ENCODE data around the gene EIF1B.

EIF1B gene

GRCh38 chr3:40309925-40310695 lies 603 bp downstream of the EIF1B start:
- DNase-seq: peak; percentile 69

GRCh38 chr3:40310705-40311104 lies 1.2 kb downstream of the EIF1B start:
- no peak for DNase-seq

DNA sequence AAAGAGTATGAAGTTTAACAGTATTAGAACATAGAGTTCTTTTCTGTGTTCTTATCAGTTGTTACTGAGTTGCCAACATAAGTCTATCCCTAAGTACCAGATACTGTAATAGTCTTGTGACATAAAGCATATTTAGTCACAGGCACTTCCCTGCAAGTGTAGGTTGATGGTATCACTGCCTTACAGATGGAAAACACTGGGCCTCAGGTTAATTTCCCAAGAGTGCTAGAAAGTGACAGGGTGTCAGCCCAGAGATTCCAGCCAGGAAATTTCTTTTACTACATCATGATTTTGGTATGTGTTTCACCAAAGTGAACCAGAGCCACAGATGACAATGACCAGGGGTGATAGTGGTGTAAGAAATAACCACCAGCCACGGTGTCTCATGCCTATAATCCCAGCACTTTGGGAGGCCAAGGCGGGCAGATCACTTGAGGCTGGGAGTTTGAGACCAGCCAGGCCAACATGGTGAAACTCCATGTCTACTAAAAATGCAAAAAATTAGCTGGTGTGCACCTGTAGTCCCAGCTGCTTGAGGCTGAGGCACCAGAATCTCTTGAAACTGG lies 3.2 kb downstream of the EIF1B start:
- DNase-seq: no peak

GRCh38 chr3:40313975-40314860 lies 4.7 kb downstream of the EIF1B start:
- DNase-seq: no peak

DNA sequence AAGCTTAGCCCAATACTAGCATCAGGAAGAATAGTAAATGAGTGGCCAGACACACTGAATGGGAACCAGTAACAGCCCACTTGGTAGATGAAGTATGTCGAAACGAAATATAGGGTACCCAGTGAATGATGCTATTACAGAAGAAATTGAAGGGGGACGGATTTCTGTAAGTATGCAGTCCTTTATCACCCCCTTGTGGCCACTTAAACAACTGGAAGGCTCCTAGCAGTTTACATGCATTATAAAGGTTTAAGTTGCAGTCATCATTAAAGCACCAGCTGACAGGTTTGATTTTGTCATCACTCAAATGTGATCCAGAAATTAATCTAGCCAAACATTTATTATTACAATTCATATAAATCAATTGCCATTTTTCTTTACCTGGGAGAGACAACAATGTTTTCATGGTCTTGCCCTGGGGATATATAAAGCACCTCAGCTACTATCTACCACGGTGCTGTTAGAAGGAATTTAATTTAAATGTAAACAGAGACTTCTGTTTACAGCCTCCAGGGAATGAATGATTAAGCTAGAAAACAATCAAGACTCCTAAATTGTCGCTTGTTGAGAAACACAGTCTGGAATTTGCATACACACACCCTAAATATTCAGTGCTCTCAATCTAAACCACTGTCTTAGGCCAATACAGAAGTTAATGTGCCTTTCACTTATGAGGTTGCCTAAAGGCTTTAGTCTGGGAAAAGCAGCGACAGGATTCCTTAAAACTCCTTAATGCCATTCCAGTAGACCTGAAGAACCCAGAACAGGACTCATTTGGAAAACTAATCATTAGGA lies 7.8 kb downstream of the EIF1B start:
- DNase-seq: no peak

- DNase-seq: no peak
These were observed 12.3 kb downstream of the EIF1B start for GRCh38 chr3:40321818-40322217.

GRCh38 chr3:40323946-40324345 lies 14.4 kb downstream of the EIF1B start:
- DNase-seq: no peak

DNA sequence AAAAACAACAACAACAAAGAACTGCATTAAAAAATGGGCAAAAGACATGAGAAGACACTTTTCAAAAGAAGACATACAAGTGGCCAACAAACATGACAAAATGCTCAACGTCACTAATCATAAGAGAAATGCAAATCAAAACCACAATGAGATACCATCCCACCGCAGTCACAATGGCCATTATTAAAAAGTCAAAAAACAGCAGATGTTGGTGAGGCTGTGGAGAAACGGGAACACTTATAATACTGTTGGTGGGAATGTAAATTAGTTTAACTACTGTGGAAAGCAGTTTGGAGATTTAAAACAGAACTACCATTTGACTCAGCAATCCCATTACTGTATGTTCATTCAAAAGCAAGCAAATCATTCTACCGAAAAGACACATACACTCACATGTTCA lies 15.1 kb downstream of the EIF1B start:
- DNase-seq: no peak

- DNase-seq: no peak
These were observed 16.0 kb downstream of the EIF1B start for GRCh38 chr3:40325465-40325864.

DNA sequence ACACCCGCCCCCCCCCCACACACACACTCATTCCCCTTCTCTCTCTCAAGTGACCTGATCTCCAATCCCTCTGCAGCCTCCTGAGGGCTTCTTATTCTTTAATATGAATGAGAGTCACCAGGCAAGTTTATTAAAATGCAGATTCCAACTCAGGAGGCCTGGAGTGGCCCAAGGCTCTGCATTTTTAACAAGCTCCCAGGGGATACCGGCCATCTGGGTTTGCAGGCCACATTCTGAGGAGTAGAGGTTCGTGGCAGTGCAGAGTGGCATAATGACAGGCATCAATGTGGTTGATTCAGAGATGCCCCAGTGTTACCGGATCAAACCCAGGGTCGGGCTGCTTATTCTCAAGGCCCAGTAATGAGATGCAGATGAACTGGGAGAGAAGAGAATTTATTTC lies 18.9 kb downstream of the EIF1B start:
- no peak for DNase-seq

DNA sequence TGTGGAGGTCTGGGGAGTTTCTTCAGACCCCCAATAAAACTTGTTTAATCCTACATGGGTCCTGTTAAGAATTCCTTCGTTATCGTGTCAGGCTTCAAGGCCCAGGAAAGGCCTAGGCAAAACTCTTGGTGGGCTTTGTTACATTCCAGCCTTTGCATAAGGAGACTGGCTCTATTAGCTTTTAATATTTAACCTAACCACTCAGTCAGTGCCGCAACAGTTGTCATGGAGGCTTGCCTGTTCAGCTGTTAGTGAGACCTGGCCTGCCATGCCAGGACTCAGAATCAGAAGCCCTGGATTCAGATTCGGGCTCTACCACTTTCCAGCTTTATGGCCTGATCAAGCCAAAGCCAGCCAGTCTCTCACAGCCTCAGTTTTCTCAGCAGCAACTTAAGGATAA lies 19.6 kb downstream of the EIF1B start:
- no peak for DNase-seq

DNA sequence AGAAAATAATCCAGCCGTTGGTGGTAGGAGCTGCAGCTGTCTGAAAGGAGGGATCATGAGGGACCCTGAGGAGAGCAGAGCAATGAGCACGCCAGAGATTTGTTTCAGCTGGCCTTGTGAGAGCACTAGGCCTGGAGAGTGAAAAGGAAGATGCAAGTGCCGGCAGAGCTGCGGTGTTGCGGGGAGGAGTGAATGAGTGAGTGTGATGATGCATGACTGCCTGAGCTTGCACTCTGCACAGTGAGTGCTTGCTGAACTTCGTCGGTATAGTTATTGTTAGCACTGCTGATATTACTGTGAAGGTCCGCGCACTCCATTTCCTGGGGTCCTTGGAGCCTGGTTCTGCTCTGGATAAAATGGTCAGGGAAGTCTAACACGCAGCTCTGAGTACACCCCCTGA lies 23.2 kb downstream of the EIF1B start:
- DNase-seq: no peak

DNA sequence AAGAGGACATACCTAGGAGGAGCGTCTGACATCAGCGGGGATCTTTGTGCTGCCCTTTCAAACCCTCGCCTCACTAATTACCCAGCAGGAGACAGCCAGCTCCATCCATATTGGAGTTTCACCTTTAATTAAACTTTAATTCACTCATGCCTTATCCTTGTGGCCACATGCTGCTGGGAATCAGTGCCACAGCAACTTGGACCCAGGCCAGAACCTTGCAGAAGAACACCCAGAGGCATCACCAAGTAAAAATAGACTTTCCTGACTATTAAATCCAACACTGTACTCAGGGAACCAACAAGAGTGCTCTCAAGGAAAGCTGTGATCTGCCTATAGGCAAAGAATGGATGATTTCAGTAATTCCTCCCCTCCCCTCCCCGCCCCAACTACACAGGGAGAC lies 23.9 kb downstream of the EIF1B start:
- DNase-seq: no peak

GRCh38 chr3:40333852-40334251 lies 24.3 kb downstream of the EIF1B start:
- no peak for DNase-seq

- no peak for DNase-seq
These were observed 26.6 kb downstream of the EIF1B start for GRCh38 chr3:40336101-40336500.

DNA sequence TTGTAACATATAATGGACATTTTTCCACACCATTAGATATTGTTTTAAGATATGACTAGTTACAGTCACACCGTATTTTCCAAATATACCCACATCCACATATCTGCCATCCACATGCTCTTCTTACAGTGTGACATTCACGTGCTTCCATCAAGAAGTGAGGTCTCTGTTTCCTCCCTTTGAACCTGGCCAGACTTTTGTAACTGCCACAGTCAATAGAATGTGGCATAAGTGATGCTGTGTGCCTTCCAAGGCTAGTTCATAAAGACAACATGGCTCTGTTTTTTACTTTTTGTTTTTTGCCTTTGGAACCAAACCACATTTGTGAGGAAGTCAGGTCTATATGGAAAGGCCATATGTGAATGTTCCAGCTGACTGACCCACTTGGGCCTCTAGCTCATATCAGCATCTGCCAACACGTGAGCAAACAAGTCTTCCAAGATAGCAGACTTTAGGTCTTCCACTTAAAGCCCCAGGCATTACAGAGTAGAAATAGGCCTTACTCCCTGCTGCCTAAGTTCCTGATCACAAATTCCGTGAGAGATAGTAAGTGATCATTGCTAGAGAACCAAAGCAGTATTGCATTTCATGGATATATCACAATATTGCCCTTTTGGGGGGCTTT lies 27.1 kb downstream of the EIF1B start:
- DNase-seq: no peak

DNA sequence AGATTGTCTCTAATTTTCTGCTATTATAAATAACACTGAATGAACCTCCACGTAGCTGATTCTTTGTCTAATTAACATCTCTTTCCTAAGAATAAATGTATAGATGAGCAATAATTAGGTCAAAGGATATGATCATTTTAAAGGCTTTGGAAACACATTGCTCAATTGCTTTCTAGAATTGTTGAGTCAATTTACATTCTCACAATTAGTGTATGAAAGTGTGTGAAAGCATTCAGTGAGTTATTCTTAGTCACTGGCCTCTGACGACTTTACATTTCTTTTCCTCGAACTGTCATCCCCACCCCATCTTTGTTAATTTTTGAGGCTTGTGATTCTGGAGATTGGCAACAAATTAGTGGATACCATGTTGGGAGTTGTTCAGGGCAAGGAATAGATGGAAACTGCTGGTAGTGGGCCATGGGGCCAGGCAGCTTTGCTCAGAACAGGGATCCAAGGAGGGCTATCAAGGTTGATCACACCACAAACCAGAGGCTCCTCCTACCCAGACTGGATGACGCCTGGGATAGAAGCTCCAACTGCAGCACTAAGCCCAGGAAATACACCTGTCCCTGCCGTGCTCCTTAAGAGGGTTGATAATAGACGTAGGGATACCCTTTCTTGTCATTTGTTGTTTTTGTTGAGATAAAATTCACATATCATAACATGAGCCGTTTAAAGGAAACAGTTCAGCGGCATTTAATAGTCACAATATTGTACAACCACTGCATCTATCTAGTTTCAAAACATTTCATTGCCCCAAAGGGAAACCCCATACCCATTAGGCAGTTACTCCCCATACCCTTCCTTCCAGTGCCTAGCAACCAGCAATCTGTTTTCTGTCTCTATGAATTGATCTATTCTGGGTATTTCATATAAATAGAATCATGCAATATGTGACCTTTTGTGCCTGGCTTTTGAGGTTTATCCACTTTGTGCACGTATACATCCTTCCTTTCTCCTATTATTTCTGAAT lies 27.9 kb downstream of the EIF1B start:
- no peak for DNase-seq

- no peak for DNase-seq
These were observed 30.4 kb downstream of the EIF1B start for GRCh38 chr3:40339871-40340270.

- DNase-seq: no peak
These were observed 31.1 kb downstream of the EIF1B start for GRCh38 chr3:40340541-40341170.

DNA sequence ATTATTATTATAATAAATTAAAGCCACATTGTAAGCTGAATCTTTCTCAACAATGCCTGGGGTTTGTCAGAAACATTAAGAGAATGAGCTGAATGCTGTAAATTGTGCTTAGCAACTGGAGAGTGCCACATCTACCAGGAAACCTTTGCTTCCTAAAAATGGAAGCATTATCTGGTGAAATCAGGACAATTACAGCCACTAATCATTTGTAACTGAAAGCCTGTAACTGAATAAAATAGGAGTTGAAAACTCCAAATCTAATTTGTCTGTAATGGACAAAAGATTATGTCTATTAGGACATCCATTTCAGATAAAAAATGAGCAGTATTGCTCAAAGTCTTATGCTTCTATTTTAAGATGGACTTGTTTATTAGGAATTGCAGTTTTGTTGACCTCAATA lies 32.2 kb downstream of the EIF1B start:
- no peak for DNase-seq

GRCh38 chr3:40350529-40350928 lies 41.0 kb downstream of the EIF1B start:
- no peak for DNase-seq

Measured in right hindlimb (tissue), 1 donor.